GM12892 (cell line): ENCODE data around the gene CNTNAP2.

Experiments used
- DNase-seq: peaks from one replicate; pipeline ENCODE4 v3.0.0; 2011; ENCODE audit not compliant: insufficient read length
- FAIRE-seq: peaks from 2 replicates; lab custom pipeline; 2011; peaks lifted over from hg19 to GRCh38; lab: Jason Lieb, UNC
- POLR2A ChIP-seq: IDR thresholded peaks from 2 replicates; pipeline ENCODE4 v1.6.1; 2011; ENCODE audit warnings: low read depth, low read length, control low read depth
- POLR2AphosphoS5 ChIP-seq: IDR thresholded peaks from 2 replicates; pipeline ENCODE4 v1.6.1; 2011; ENCODE audit warnings: low read depth, low read length, control low read depth
- TAF1 ChIP-seq: IDR thresholded peaks from 2 replicates; pipeline ENCODE4 v1.6.1; 2011; ENCODE audit warnings: low read depth, mild to moderate bottlenecking, control low read depth, low read length, borderline replicate concordance

Gene CNTNAP2

DNA sequence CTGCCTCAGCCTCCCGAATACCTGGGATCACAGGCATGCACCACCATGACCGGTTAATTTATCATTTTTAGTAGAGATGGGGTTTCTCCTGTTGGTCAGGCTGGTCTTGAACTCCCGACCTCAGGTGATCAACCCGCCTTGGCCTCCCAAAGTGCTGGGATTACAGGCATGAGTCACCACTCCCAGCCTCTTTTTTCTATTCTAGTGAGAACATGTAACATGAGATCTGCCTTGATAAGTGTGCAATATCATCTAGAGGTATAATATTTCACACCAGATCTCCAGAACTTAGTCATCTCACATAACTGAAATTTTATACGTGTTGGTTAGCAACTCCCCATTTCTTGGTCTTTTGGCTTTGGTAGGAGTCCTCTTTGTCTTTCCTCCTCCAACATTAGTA lies 656.9 kb downstream of the CNTNAP2 start:
- no peak for TF ChIP-seq TAF1
- TF ChIP-seq POLR2AphosphoS5, result no peak
- TF ChIP-seq POLR2A, result no peak
- DNase-seq (no peak), FAIRE-seq (no peak)

DNA sequence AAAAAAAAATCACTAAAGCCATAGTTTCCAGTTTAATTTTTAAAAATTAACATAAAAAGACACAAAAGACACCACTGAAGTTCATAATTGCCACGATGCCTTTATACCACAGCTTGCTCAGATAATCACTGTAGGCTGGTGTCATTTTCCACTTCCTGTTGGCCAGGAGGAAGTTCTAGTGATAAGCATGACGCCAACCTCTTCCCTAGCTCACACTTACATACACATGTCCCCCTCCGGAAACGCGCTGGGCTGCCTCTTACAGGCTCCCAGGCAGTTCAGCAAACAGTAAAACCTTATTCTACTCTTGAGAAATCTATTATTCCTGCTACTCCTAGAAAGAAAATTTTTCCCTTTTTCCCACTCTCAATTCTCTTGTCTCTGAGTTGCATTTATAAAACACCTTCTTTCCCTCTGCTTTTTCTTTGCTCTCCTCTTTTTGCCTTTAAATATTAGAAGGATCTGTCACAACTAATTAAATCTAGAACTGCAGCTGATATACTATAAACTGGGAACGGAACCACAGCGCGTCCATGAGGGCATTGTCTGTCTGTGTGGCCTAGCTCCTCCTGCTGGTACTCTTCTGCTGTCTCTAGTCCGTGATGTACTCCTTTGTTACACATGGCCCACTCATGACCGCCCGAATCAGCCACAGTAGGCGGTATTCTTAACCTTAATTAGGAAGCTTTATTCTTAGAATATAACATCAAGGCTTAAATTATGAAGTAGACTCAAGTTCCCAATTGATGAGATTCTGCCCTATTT lies 664.9 kb downstream of the CNTNAP2 start:
- DNase-seq (no peak), FAIRE-seq (no peak)

DNA sequence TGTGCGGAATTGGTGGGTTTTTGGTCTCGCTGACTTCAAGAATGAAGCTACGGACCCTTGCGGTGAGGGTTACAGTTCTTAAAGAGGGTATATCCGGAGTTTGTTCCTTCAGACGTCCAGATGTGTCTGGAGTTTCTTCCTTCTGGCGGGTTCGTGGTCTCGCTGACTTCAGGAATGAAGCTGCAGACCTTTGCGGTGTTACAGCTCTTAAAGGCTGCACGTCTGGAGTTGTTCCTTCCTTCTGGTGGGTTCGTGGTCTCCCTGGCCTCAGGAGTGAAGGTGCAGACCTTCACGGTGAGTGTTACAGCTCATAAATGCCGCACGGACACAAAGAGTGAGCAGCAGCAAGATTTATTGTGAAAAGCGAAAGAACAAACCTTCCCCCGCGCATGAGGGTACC lies 670.7 kb downstream of the CNTNAP2 start:
- DNase-seq (no peak), FAIRE-seq (no peak)
- no peak for TF ChIP-seq POLR2A
- no peak for TF ChIP-seq TAF1
- TF ChIP-seq POLR2AphosphoS5, result no peak

More for the DNA sequence above, 664.9 kb downstream of the CNTNAP2 start:
- TF ChIP-seq POLR2A (no peak), TAF1 (no peak), POLR2AphosphoS5 (no peak)

DNA sequence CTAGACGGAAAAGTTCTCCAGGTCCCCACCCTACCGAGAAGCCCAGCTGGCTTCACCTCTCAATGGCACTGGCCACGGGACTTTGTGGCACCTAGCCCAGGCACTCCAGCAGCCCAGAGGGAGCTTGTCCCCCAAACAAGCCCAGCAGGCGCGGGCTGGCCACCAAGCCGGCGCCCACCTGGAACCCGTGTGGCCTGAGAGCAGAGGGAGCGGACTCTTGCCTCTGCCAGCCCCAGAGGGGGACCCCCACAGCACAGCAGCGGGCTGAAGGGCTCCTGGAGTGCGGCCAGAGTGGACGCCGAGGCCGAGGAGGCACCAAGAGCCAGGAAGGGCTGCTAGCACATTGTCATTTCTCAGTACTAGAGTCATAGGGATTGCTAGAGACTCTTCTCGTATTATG lies 671.4 kb downstream of the CNTNAP2 start:
- FAIRE-seq (no peak), DNase-seq (no peak)
- TF ChIP-seq TAF1 (no peak), POLR2AphosphoS5 (no peak), POLR2A (no peak)

DNA sequence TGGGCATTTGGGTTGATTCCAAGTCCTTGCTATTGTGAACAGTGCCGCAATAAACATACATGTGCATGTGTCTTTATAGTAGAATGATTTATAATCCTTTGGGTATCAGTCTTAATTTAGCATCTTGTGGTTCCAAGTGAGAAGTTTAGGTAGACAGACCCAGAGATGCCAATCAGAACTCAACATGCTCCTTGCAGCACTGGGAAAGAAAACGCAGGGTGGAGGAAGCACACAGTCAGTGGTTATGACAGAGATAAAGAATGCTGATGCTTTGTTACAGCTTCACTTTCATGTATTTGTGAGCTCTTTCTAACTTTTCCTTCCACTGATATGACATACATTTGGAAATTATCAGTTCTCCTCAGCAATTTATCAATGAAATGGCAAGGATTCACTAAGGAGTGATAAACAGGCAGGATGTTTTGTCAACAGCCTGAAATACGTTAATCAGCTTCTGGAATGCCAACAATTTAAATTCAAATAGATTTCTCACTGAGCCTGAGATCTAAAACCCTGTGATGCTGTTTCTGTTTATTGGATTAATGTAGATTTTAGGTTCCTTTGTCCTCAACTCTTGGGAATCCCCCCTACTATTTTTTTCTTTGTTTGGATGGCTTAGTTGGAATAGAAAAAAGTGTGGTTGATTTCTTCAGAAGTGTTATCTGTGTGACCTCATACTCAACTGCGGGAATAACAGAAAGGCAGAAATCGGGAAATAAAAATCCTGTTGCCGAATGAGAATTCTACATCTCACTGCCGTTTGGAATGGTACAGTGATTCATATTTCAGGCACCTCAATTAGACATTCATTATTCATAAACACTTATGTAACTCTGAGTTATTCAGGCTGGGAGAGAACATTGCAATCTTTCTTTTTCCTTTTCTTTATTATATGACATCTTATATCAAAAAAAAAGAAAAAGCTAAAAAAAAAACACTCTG lies 675.0 kb downstream of the CNTNAP2 start:
- FAIRE-seq (no peak), DNase-seq (no peak)
- no peak for TF ChIP-seq POLR2AphosphoS5
- no peak for TF ChIP-seq TAF1
- TF ChIP-seq POLR2A, result no peak

DNA sequence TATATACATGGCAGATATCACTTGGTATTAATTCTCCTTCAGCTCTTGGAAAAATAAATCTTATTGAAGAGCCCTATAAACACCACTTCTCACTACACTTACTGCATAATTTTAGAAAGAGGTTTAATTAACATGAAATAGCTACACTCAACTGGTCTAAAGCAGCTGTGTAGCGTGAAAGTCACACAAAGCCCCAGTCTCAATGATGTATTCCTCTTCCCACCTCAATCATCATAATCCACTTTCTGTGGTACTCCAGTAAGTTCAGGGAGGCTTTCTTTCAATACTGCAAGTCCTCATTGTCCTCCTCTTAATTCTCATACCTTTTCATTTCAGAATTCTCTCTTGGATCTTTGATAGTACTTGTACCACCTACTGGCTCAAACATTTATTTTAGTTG lies 688.0 kb downstream of the CNTNAP2 start:
- DNase-seq (no peak), FAIRE-seq (no peak)

DNA sequence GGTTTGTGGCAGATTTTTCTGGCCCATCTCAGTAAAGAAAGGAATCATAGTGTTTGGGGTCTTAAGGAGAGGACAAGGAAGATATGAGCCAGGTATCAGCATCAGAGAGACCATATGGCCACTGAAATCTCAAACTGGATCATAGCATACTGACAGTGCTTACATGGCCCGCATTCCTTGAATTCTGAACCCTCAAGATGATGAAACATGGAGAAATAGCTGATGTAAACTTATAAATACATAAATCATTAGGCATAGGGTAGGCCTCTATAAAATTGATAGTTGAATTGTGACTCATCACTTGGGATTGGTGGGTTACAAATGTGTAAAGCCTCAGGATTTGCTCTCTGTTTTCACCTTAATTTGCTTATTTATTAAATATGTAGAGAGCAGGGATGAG lies 688.5 kb downstream of the CNTNAP2 start:
- no peak for TF ChIP-seq POLR2AphosphoS5
- no peak for TF ChIP-seq TAF1
- TF ChIP-seq POLR2A, result no peak
- FAIRE-seq (no peak), DNase-seq (no peak)

More for the DNA sequence above, 688.0 kb downstream of the CNTNAP2 start:
- TF ChIP-seq POLR2A, result no peak
- TF ChIP-seq TAF1, result no peak
- no peak for TF ChIP-seq POLR2AphosphoS5

DNA sequence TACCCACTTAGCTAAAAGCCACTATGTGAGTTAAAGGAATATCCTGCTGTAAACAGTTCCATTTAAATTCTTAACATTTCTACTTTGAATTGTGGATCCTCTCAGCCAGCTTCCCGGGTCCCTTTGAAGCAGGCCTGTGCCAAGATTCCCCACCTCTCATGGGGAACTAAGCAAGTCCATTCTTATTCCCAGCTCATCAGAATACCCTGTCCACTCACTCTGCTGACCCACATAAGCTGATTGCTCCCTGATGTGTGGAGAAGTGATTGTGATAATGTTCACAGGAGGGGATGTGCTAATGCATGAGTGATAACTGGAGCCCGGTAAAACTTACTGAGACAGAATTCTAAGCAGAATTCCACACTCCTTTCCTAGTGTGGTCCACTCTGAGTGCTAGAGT lies 709.7 kb downstream of the CNTNAP2 start:
- DNase-seq (no peak), FAIRE-seq (no peak)
- TF ChIP-seq POLR2A, result no peak
- no peak for TF ChIP-seq TAF1
- no peak for TF ChIP-seq POLR2AphosphoS5

DNA sequence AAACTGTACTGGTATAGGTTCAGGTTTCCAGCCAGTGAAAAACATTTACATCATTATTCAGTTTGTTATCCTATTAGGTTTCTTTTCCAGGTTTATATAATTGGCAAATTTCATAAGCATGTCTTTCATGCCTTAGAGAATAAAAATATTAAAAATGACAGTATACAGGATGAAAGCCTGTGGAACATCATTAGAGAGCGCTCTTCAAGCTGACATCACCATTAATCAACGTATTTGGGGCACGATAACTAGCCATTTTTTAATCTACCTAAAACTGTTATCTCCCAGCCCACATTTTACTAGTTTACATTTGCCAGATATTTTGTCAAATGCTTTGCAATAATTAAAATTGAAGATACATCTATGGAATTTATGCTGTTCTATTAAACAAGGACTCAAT lies 714.1 kb downstream of the CNTNAP2 start:
- DNase-seq, result no peak
- TF ChIP-seq POLR2AphosphoS5 (no peak), TAF1 (no peak), POLR2A (no peak)
- FAIRE-seq, result no peak

DNA sequence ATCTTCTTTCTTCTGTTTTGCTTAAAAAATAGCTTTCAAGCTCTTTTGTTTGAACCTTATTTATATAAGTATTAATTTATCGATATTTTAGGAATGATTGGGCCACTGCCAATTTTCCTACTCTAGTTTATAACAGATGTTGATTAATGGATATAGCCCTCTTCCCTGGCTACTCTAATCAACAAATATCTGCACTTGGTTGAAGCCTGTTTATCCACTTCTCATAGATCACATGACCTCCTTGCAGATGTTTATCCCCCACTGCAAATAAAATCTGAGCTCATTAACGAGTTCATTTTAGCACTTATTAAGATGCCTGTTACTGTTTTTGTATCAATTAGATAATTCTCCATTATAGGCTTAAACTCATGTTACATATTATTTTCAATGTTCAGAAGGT lies 715.3 kb downstream of the CNTNAP2 start:
- TF ChIP-seq TAF1, result no peak
- no peak for TF ChIP-seq POLR2A
- no peak for TF ChIP-seq POLR2AphosphoS5
- no peak for DNase-seq
- no peak for FAIRE-seq

DNA sequence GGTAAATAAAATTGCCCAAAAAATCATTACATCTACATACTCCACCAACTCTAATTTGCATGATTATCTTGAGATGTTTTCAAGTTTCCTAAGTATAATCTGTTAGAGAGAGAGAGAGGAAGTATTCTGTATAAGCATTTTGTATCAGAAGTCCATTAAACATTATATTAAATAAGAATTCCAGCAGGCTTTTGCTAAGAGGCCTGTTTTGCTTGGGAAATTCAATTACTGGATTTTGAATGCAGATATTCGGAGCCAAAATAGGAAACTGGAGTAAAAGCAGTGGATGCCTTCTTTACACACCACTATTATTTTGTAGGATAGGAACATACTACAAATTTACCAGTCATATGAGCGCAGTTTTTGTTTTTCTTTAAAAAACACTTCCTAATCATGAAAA lies 727.8 kb downstream of the CNTNAP2 start:
- no peak for FAIRE-seq
- DNase-seq, result no peak
- no peak for TF ChIP-seq TAF1
- no peak for TF ChIP-seq POLR2A
- TF ChIP-seq POLR2AphosphoS5, result no peak
